GM12865 (cell line): ENCODE data around the gene ASTN2.
A peak's percentile ranks its signal among the peaks of the same experiment; 100 is the strongest.

Experiments
- DNase-seq: peaks from one replicate; pipeline ENCODE4 v3.0.0; 2010; ENCODE audit warnings: low read depth
- H3K4me3 ChIP-seq: 2 replicates; pipeline ENCODE4 v1.5.1; 2011; ENCODE audit warnings: mild to moderate bottlenecking, low read depth, low read length, control low read depth
- TF ChIP-seq, protein P1 (sequence below): IDR thresholded peaks from 2 replicates; pipeline ENCODE4 v1.5.1; 2011; ENCODE audit warnings: low read length, control low read depth, low read depth, inconsistent platforms; ENCODE audit not compliant: insufficient read depth; ENCODE audit errors: missing control alignments

ASTN2 gene

DNA sequence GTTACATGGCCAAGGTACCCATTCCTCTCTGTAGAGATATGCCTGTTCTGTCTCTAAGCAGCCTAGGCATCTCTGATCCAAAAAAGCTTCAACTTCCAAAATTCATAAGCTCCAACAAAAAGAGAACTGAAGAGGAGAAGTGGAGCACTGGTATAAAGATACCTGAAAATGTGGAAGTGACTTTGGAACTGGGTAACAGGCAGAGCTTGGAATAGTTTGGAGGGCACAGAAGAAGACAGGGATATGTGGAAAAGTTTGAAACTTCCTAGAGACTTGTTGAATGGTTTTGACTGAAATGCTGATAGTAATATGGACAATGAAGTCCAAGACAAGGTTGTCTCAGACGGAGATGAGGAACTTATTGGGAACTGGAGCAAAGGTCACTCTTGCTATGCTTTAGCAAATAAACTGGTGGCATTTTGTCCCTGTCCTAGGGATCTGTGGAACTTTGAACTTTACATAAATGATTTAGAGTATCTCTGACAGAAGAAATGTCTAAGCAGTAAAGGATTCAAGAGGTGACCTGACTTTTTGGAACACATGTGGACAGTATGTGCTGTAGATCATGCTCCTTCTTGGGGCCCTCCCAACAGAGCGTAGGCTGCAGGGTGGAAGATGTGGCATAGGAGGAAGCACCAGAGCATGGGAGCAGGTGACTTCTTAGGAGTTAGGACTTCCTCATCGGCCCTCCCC is 889.9 kb downstream of the ASTN2 start:
- DNase-seq: no peak
- TF ChIP-seq, protein P1, sequence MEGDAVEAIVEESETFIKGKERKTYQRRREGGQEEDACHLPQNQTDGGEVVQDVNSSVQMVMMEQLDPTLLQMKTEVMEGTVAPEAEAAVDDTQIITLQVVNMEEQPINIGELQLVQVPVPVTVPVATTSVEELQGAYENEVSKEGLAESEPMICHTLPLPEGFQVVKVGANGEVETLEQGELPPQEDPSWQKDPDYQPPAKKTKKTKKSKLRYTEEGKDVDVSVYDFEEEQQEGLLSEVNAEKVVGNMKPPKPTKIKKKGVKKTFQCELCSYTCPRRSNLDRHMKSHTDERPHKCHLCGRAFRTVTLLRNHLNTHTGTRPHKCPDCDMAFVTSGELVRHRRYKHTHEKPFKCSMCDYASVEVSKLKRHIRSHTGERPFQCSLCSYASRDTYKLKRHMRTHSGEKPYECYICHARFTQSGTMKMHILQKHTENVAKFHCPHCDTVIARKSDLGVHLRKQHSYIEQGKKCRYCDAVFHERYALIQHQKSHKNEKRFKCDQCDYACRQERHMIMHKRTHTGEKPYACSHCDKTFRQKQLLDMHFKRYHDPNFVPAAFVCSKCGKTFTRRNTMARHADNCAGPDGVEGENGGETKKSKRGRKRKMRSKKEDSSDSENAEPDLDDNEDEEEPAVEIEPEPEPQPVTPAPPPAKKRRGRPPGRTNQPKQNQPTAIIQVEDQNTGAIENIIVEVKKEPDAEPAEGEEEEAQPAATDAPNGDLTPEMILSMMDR: no peak
- no peak overlapping the region for H3K4me3 ChIP-seq

DNA sequence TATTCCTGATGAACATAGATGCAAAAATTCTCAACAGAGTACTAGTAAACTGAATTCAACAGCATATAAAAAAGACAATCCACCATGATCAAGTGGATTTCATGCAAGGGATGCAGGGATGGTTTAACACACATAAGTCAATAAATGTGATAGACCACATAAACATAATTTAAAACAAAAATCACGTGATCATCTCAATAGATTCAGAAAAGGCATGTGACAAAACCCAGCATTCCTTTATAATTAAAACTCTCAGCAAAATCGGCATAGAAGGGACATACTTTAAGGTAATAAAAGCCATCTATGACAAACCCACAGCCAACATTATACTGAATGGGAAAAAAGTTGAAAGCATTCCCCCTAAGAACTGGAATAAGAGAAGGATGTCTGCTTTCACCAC is 894.6 kb downstream of the ASTN2 start:
- H3K4me3 ChIP-seq: no peak overlapping the region
- TF ChIP-seq, protein P1: no peak
- no peak for DNase-seq

DNA sequence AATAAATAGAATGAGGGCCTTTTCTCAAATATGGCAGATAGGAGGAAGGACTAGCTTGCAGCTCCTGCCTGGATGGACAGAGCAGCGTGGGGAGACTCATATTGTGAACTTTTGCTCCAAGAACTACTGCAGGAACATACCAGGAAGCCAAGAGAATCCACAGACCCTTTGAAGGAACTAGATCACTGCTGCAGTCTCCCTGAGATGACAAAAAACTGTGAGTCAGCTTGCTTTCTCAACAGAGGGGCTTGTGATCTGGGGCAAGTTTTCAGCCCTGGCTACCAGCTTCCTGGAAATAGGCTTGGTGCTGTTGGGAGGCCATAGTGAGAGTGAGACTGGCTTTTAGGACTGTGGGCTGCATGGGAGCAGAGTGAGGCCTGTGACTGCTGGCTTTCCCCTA is 898.4 kb downstream of the ASTN2 start:
- DNase-seq: no peak
- TF ChIP-seq, protein P1: no peak
- H3K4me3 ChIP-seq: no peak overlapping the region

DNA sequence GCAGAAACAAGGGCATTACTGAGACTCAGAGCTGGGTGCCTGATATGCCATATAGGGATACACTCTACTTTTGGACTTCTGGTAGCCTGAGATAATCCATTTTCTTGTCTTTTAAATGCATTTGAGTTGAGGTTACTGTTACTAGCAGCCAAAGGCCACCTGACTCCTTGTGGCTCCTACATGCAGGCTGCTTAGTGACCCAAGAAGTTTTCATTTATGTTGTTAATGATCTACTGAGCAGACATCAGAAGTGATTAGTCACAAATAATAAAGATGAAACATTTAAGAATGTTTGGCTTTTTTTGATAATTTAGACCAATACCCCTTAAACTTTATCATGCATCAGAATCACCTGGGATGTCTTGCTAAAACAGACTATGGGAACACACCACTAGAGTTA is 899.3 kb downstream of the ASTN2 start:
- TF ChIP-seq, protein P1: no peak
- no peak for DNase-seq
- H3K4me3 ChIP-seq: no peak overlapping the region

DNA sequence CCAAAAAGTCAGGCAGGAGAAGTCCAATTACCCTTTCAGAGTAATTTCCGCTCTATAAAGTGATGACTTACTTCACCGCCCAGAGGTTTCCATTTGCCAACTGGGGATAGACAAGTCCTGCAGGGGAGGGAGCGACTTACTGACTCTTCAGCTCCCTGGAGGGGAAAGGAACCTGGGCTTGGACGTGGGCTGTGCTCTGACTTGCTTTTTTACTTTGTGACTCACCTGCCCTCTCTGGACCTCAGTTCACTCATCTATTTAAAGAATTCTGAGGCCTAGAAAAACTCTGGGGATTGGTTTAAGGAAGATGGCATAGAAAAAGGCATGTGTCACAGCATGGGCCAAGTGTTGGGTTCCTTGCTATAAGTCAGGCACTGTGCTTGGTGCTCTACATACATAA is 908.2 kb downstream of the ASTN2 start:
- TF ChIP-seq, protein P1: no peak
- H3K4me3 ChIP-seq: no peak overlapping the region
- no peak for DNase-seq

DNA sequence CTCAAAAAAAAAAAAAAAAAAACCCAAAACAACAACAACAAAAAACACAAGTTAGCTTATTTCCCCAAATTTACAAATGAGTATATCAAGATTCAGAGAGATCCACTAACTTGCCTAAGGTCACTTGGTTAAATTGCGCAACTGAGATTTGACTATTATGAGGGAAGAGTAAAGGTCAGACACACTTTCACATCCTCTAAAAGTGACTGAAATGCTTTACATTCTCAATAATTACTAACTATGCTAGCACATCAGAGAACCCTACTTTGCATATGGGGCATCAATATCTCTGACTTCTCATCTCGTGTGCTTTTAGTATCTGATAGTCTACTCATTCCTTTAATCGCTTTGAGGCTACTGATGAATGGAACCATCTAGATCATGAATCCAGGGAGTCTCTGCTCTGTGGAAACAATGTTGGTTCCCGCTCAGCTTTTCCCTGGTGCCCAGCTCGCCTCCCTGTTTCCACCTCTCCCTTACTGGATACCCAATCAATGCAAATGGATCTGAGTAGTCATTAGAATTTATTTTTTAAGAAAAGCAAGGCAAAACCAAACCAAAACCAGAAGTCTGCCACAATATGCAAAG is 909.9 kb downstream of the ASTN2 start:
- DNase-seq: peak; percentile 25
- no peak overlapping the region for H3K4me3 ChIP-seq
- TF ChIP-seq, protein P1: no peak

DNA sequence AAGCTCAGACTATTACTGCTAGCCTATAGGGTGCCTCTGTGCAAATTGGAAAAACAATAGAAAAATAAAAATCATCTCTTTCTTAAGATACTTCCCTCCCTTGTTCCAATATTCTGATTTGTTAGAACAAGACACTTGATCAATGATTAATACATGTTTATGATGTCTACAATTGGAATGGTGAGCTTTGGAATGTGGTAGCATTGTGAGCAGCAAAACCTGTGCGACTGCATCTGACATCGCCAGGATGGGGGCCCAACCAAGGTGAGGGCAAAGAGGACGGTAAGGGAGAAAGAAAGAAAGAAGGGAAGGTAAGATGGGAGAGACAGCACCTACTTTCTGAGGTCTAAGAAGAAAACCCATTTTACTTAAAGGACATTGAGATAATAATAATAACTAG is 910.8 kb downstream of the ASTN2 start:
- H3K4me3 ChIP-seq: no peak overlapping the region
- DNase-seq: no peak
- TF ChIP-seq, protein P1: no peak
